Right lobe of liver (tissue), 4 donors: Measurements from ENCODE around the gene MAGEA11.

Experiments used
- POLR2A ChIP-seq: fragments of 450-650 bp; IDR thresholded peaks from one replicate; pipeline ENCODE4 v1.6.1; 2017; ENCODE audit warnings: antibody characterized with exemption, mild to moderate bottlenecking
- TF ChIP-seq, protein P1 (sequence below), 4 donors: fragments of 200-600 bp in 3 of 4; fragments of 450-650 bp in 1 of 4; IDR thresholded peaks; one replicate each; pipeline versions ENCODE4 v1.5.1 to v1.8.0; 2016 to 2022; ENCODE audit warnings: antibody characterized with exemption in 4 of 4, mild to moderate bottlenecking in 2 of 4
- donor health status: DM: no; HTN: no; CAD: no.
- donor health status: DM: no; HTN: no; CAD: no.
- donor health status: DM: no; HTN: yes; CAD: no.

DNA sequence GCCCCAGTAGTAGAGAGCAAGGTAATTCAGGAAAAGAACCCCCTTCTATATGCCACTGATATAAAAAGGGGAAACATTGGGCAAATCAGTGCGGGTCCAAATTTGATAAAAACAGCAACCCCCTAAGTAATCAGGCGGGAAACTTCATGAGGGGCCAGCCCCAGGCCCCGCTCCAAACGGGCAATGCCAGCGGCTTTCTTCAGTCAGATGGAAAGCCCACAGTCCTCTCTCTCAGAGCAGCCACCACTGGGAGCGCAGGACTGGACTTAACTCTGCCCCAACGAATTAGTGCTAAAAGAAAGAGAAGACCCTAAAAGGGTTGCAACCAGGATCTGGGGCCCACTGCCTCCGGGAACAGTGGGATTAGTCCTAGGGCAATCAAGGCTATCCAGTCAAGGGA is 9.9 kb downstream of the MAGEA11 start:
- TF ChIP-seq, protein P1, sequence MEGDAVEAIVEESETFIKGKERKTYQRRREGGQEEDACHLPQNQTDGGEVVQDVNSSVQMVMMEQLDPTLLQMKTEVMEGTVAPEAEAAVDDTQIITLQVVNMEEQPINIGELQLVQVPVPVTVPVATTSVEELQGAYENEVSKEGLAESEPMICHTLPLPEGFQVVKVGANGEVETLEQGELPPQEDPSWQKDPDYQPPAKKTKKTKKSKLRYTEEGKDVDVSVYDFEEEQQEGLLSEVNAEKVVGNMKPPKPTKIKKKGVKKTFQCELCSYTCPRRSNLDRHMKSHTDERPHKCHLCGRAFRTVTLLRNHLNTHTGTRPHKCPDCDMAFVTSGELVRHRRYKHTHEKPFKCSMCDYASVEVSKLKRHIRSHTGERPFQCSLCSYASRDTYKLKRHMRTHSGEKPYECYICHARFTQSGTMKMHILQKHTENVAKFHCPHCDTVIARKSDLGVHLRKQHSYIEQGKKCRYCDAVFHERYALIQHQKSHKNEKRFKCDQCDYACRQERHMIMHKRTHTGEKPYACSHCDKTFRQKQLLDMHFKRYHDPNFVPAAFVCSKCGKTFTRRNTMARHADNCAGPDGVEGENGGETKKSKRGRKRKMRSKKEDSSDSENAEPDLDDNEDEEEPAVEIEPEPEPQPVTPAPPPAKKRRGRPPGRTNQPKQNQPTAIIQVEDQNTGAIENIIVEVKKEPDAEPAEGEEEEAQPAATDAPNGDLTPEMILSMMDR (IDR thresholded peaks at IDR 0.05) = no peak
- TF ChIP-seq POLR2A = no peak
